CD14-positive monocyte (primary cell): Measurements from ENCODE around the gene FOXP1. TPM values are rescaled to one million over a fixed set of nuclear protein-coding genes. Genes with fewer than 3 reads are reported as not detected.

Experiments
- DNase-seq, 3 donors: peaks; one replicate each; pipeline ENCODE4 v3.0.0-alpha.2; 2011 to 2022
- H2AFZ ChIP-seq: 2 replicates; pipeline ENCODE4 v1.6.0; 2012; ENCODE audit warnings: mild to moderate bottlenecking, low read depth, low read length, inconsistent platforms; ENCODE audit not compliant: insufficient read depth, poor library complexity, severe bottlenecking
- H3K27ac ChIP-seq, 2 donors: 1 replicate in 1 of 2; 2 replicates in 1 of 2; pipeline ENCODE4 v1.5.1; 2012 to 2013; ENCODE audit warnings: low read length in 2 of 2, control low read depth in 1 of 2, inconsistent platforms in 1 of 2, low read depth in 1 of 2, mild to moderate bottlenecking in 1 of 2
- H3K27me3 ChIP-seq, 2 donors: one replicate each; pipeline versions ENCODE4 v1.6.0 to v1.6.1; 2011 to 2013; ENCODE audit warnings: low read length in 2 of 2; ENCODE audit not compliant: control insufficient read depth in 2 of 2, insufficient read depth in 2 of 2
- H3K36me3 ChIP-seq, 2 donors: replicated peaks in 1 of 2; 1 replicate in 1 of 2; 2 replicates in 1 of 2; pipeline versions ENCODE4 v1.5.1 to v1.6.1; 2012 to 2013; ENCODE audit warnings: low read length in 2 of 2, control low read depth in 1 of 2, inconsistent platforms in 1 of 2, mild to moderate bottlenecking in 1 of 2; ENCODE audit not compliant: insufficient read depth in 2 of 2, control insufficient read depth in 1 of 2
- H3K4me1 ChIP-seq, 2 donors: 1 replicate in 1 of 2; 2 replicates in 1 of 2; pipeline versions ENCODE4 v1.5.1 to v1.6.1; 2012 to 2013; ENCODE audit warnings: low read length in 2 of 2, control low read depth in 1 of 2, inconsistent platforms in 1 of 2, mild to moderate bottlenecking in 1 of 2, moderate library complexity in 1 of 2; ENCODE audit not compliant: insufficient read depth in 2 of 2, control insufficient read depth in 1 of 2
- H3K4me2 ChIP-seq: replicated peaks from 2 replicates; pipeline ENCODE3; 2012; ENCODE audit warnings: low read length, moderate library complexity, mild to moderate bottlenecking; ENCODE audit not compliant: poor library complexity, severe bottlenecking; ENCODE audit errors: extremely low read depth
- H3K4me3 ChIP-seq, 3 experiments: fragments of 200-600 bp in 1 of 3; sonication (generic) in 1 of 3; replicated peaks in 1 of 3; 1 replicate in 2 of 3; 2 replicates in 1 of 3; pipeline ENCODE4 v1.5.1; 2011 to 2013; ENCODE audit warnings: low read length in 3 of 3, mild to moderate bottlenecking in 3 of 3, control low read depth in 2 of 3, low read depth in 2 of 3, inconsistent platforms in 1 of 3, moderate library complexity in 1 of 3
- H3K79me2 ChIP-seq: 2 replicates; pipeline ENCODE4 v1.6.0; 2012; ENCODE audit warnings: mild to moderate bottlenecking, control low read depth, inconsistent platforms, low read length, moderate library complexity; ENCODE audit not compliant: insufficient read depth
- H3K9ac ChIP-seq: 2 replicates; pipeline ENCODE4 v1.6.0; 2017; ENCODE audit warnings: low read length, mild to moderate bottlenecking; ENCODE audit not compliant: insufficient read depth, poor library complexity, severe bottlenecking
- H3K9me3 ChIP-seq, 2 donors: replicated peaks in 1 of 2; 1 replicate in 1 of 2; 2 replicates in 1 of 2; pipeline versions ENCODE4 v1.5.1 to v1.6.1; 2012 to 2013; ENCODE audit warnings: low read length in 2 of 2, control low read depth in 1 of 2; ENCODE audit not compliant: control insufficient read depth in 1 of 2, insufficient read depth in 1 of 2
- H4K20me1 ChIP-seq: 2 replicates; pipeline ENCODE4 v1.6.0; 2012; ENCODE audit warnings: mild to moderate bottlenecking, low read length, control low read depth, moderate library complexity; ENCODE audit not compliant: insufficient read depth
- H3K27ac Mint-ChIP-seq, 7 donors: one replicate each; pipeline ENCODE4 v1.8.0; 2020; ENCODE audit warnings: mild to moderate bottlenecking in 7 of 7, mixed read lengths in 7 of 7, moderate library complexity in 6 of 7, inconsistent platforms in 2 of 7
- H3K27me3 Mint-ChIP-seq, 3 donors: one replicate each; pipeline ENCODE4 v1.8.0; 2021 to 2022; ENCODE audit warnings: low read depth in 3 of 3, mild to moderate bottlenecking in 3 of 3, mixed read lengths in 3 of 3, moderate library complexity in 3 of 3, inconsistent platforms in 1 of 3
- H3K36me3 Mint-ChIP-seq, 2 donors: one replicate each; pipeline ENCODE4 v1.8.0; 2020; ENCODE audit warnings: mixed read lengths in 2 of 2, inconsistent platforms in 1 of 2, mild to moderate bottlenecking in 1 of 2
- H3K4me1 Mint-ChIP-seq: one replicate; pipeline ENCODE4 v1.8.0; 2020; ENCODE audit warnings: mild to moderate bottlenecking, mixed read lengths
- H3K4me3 Mint-ChIP-seq, 2 donors: one replicate each; pipeline ENCODE4 v1.8.0; 2020; ENCODE audit warnings: mild to moderate bottlenecking in 2 of 2, mixed read lengths in 2 of 2, moderate library complexity in 1 of 2
- H3K9me3 Mint-ChIP-seq, 7 donors: one replicate each; pipeline ENCODE4 v1.8.0; 2020 to 2022; ENCODE audit warnings: mixed read lengths in 7 of 7, mild to moderate bottlenecking in 6 of 7, moderate library complexity in 6 of 7, inconsistent platforms in 2 of 7
- WGBS: methylation state at CpG from one replicate; pipeline ENCODE4 v1.1.5; 2013; ENCODE audit warnings: missing lambda C conversion rate; ENCODE audit not compliant: insufficient coverage; 5-methylcytosine and 5-hydroxymethylcytosine counted together
- intact Hi-C, 2 donors: fragments of 100-400 bp; cut with micrococcal nuclease; formaldehyde crosslinking; loops; one replicate each; pipeline versions ENCODE4 v1.15.0 to v1.15.1; 2023
- polyA plus RNA-seq, 3 donors: library from polyadenylated mRNA; depleted of rRNA in 1 of 3; unstranded in 2 of 3; stranded (reverse) in 1 of 3; fragments of 300-500 nt in 2 of 3; fragments of >200 nt in 1 of 3; fragmentation: Illumina TruSeq in 2 of 3; gene quantifications; 1 replicate in 2 of 3; 2 replicates in 1 of 3; pipeline ENCODE4 v1.2.3, GENCODE V29; 2012 to 2021
- TF ChIP-seq, protein P1 (sequence below): fragments of 200-600 bp; IDR thresholded peaks from one replicate; pipeline ENCODE4 v1.8.0; 2022; ENCODE audit warnings: antibody characterized with exemption, mild to moderate bottlenecking

The FOXP1 gene
- polyA plus RNA-seq, 3 donors, result 25.7 to 42.6 (median 27.8) TPM

DNA sequence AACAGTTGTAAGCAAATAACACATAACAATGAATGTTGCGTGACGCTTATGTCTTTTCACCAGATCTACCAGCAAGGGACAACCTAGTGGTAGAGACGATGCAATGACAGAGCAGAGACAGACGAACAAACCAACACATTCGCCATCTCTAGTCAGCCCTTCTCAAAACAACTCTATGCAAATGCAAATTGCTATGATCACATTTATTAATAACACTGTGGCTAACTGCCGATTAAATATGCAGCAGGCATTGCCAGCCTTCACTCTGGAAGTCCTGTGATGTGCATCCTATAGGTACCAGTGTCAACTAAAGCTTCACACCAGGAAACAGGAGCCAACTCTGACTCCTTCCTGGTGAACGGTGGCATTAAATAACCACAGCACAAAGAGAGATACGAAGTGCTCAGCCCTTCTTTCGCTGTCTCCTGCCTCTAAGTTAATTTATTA lies 94.2 kb downstream of the FOXP1 start:
- peaks cover 93% of the 10 kb centered on the region for H3K79me2 ChIP-seq
- H3K27ac ChIP-seq, result no peak overlapping the region
- peaks cover 14 to 28% of the 10 kb centered on the region in 2 donors for H3K4me1 ChIP-seq
- 94% methylated on average over 7 of the region's 9 CpGs for WGBS
- Mint-ChIP-seq H3K4me1 (peaks cover 32% of the 10 kb centered on the region), H3K27me3 (peaks cover 0 to 2% (median 0%) of the 10 kb centered on the region in 3 donors), H3K9me3 (peaks cover 0 to 9% (median 6%) of the 10 kb centered on the region in 7 donors), H3K36me3 (peaks cover 32 to 46% of the 10 kb centered on the region in 2 donors), H3K4me3 (no peak overlapping the region), H3K27ac (peak overlapping the region in 1 of 7 donors; percentile 4)
- H3K9me3 ChIP-seq, result peaks cover 5 to 6% of the 10 kb centered on the region in 2 donors
- H3K4me3 ChIP-seq, result no peak overlapping the region
- H3K27me3 ChIP-seq, result no peaks in the 10 kb centered on the region
- no peak for DNase-seq
- H4K20me1 ChIP-seq, result peaks cover 46% of the 10 kb centered on the region
- H3K36me3 ChIP-seq, result peaks cover 17 to 47% of the 10 kb centered on the region in 2 donors
- H3K4me2 ChIP-seq, result no peak overlapping the region
- no peak overlapping the region for H3K9ac ChIP-seq
- intact Hi-C loops, result no loop called here
- TF ChIP-seq, protein P1, sequence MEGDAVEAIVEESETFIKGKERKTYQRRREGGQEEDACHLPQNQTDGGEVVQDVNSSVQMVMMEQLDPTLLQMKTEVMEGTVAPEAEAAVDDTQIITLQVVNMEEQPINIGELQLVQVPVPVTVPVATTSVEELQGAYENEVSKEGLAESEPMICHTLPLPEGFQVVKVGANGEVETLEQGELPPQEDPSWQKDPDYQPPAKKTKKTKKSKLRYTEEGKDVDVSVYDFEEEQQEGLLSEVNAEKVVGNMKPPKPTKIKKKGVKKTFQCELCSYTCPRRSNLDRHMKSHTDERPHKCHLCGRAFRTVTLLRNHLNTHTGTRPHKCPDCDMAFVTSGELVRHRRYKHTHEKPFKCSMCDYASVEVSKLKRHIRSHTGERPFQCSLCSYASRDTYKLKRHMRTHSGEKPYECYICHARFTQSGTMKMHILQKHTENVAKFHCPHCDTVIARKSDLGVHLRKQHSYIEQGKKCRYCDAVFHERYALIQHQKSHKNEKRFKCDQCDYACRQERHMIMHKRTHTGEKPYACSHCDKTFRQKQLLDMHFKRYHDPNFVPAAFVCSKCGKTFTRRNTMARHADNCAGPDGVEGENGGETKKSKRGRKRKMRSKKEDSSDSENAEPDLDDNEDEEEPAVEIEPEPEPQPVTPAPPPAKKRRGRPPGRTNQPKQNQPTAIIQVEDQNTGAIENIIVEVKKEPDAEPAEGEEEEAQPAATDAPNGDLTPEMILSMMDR, result no peak
- H2AFZ ChIP-seq, result no peak overlapping the region

DNA sequence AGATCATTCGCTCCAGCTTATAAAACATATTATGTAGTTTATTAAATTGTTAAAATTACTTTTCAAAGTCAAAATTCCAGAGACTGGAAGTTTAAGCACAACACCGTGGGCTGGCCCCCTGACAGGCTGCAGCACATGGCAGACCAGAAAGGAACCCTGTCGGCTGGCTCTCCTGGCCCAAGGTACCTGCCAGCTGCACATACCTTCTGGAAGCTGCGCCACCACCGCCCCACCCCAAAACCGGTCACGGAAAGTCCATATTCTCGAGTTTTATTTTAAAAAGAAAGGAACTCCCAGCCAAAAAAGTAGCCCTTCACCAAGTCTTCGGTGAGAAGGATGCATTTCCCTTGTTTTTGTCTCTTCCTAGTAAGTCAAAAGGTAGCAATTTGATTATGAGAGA lies 94.6 kb downstream of the FOXP1 start:
- intact Hi-C loops, result no loop called here

More for the DNA sequence above, 94.6 kb downstream of the FOXP1 start:
- Histone ChIP-seq H3K9me3 (peaks cover 5 to 6% of the 10 kb centered on the region in 2 donors), H3K27me3 (no peaks in the 10 kb centered on the region), H3K4me3 (no peak overlapping the region), H3K9ac (no peak overlapping the region), H3K27ac (no peak overlapping the region), H3K4me1 (peaks cover 9 to 24% of the 10 kb centered on the region in 2 donors), H3K79me2 (peaks cover 95% of the 10 kb centered on the region), H2AFZ (no peak overlapping the region), H4K20me1 (peaks cover 47% of the 10 kb centered on the region), H3K36me3 (peaks cover 17 to 47% of the 10 kb centered on the region in 2 donors), H3K4me2 (no peak overlapping the region)
- no peak overlapping the region for H3K4me3 Mint-ChIP-seq
- DNase-seq, result no peak
- TF ChIP-seq, protein P1, result no peak
- WGBS, result 71% methylated on average over 2 of the region's 9 CpGs
- peaks cover 28% of the 10 kb centered on the region for H3K4me1 Mint-ChIP-seq
- H3K27ac Mint-ChIP-seq, result peak overlapping the region in 2 of 7 donors; percentile 12 to 38
- H3K36me3 Mint-ChIP-seq, result peaks cover 32 to 46% of the 10 kb centered on the region in 2 donors
- peaks cover 0 to 2% (median 0%) of the 10 kb centered on the region in 3 donors for H3K27me3 Mint-ChIP-seq
- H3K9me3 Mint-ChIP-seq, result peaks cover 0 to 9% (median 6%) of the 10 kb centered on the region in 7 donors
